GM12874 (cell line): ENCODE measurements around the gene BET1L.

Source experiments
- TF ChIP-seq, protein P1 (sequence below): IDR thresholded peaks from 2 replicates; pipeline ENCODE4 v1.5.1; 2011; ENCODE audit warnings: low read depth, mild to moderate bottlenecking, control low read depth, low read length, moderate library complexity; ENCODE audit not compliant: insufficient read depth

The BET1L gene

GRCh38 chr11:216081-216974, 9.1 kb upstream of the BET1L start:
- TF ChIP-seq, protein P1, sequence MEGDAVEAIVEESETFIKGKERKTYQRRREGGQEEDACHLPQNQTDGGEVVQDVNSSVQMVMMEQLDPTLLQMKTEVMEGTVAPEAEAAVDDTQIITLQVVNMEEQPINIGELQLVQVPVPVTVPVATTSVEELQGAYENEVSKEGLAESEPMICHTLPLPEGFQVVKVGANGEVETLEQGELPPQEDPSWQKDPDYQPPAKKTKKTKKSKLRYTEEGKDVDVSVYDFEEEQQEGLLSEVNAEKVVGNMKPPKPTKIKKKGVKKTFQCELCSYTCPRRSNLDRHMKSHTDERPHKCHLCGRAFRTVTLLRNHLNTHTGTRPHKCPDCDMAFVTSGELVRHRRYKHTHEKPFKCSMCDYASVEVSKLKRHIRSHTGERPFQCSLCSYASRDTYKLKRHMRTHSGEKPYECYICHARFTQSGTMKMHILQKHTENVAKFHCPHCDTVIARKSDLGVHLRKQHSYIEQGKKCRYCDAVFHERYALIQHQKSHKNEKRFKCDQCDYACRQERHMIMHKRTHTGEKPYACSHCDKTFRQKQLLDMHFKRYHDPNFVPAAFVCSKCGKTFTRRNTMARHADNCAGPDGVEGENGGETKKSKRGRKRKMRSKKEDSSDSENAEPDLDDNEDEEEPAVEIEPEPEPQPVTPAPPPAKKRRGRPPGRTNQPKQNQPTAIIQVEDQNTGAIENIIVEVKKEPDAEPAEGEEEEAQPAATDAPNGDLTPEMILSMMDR, result no peak

DNA sequence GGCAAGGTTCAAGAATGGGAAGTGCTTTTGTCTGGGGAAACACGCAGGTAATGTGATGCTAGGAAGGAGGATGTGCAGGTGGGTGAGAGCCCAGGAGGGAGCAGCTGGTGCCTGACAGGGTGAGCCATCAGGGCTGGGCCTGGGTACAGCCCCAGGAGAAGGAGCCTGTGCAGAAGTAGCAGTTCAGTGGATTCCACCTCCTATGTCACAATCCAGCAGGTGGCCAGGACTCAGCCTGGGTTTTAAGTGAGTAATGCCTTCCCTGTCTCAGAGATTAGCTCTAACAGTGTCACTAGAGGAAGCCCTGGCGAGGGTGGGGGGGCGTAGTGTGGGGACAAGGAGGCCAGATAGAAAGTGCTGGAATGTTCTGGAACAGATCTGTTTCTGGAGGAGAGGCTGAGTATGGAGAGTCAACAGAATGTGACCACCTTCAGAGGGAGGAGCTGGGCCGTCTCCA, 8.4 kb upstream of the BET1L start:
- TF ChIP-seq, protein P1, result no peak

GRCh38 chr11:214083-214482, 6.9 kb upstream of the BET1L start:
- TF ChIP-seq, protein P1, result no peak

DNA sequence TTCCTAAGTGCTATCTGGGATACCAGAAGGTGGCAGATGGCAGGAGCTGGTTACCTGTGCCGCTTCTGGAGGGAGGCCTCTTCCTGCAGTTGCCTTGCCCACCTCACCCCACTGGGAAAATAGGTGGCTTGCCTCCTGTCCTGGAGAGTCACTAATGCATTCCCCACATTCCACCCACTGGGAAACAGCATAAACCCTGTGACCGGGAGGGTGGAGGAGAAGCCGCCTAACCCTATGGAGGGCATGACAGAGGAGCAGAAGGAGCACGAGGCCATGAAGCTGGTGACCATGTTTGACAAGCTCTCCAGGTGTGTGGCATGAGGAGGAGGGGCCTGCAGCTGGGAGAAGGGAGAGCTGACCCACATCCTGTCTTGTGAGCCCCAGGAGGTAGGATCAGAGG, 5.9 kb upstream of the BET1L start:
- TF ChIP-seq, protein P1, result no peak

DNA sequence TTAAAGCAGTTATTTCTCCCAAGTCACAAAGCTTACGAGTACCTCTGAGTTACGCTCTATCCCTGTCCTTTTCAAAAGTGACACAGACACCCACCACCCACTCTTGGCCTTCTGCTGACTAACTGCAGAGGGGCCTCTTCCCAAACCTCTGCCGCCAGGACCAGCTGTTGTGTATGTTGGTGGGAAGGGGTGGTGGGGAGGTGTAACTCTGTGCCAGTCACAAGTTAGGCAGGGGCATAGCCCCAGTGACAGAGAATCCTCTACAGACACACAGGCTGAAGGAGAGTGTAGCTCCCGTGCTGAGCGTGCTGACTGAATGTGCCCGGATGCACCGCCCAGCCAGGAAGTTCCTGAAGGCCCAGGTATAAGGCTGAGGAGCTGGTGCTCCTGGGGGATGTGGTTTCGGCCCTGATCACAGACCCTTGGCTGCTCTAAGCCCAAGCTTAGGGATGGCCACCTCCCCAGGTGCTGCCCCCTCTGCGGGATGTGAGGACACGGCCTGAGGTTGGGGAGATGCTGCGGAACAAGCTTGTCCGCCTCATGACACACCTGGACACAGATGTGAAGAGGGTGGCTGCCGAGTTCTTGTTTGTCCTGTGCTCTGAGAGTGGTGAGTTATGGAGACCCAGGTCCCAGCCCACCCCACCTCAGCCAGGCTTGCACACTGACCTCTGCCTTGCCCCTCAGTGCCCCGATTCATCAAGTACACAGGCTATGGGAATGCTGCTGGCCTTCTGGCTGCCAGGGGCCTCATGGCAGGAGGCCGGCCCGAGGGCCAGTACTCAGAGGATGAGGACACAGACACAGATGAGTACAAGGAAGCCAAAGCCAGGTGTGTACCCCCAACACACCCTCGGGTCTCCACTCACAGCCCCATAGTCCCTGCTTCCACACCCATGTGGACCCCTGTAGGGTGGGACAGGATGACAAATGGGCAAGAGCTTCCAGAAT, 5.2 kb upstream of the BET1L start:
- TF ChIP-seq, protein P1, result no peak

DNA sequence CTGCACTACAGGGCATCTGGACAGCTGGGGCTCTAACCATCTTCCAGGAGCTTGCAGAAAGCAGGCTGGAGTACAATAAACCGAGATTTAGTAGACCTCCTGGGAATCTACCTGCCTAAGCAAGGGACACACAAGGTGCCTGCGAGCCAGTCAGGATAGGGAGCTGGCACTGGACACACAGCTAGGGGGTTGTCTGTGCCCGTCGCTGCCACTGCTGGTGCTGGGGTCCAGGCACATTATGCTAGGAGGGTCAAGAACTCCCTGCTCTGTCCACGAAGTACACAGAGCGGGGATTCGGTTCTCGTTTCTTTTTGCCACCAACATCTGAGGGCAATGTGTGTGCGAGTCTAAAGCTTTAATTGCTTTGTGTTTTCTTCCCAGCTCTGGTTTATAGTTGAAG, 4.5 kb upstream of the BET1L start:
- TF ChIP-seq, protein P1, result no peak

- TF ChIP-seq, protein P1, result no peak
Measured at GRCh38 chr11:211295-211694, 4.1 kb upstream of the BET1L start.
